K562 (cell line): ENCODE measurements around the gene RIPOR1. TPM values are rescaled to one million over a fixed set of nuclear protein-coding genes. Genes with fewer than 3 reads are reported as not detected.

Experiments
- ARID2 ChIP-seq: fragments of 450-650 bp; IDR thresholded peaks from 2 replicates; pipeline ENCODE4 v1.6.1; 2017; ENCODE audit warnings: antibody characterized with exemption, mild to moderate bottlenecking
- ARID3A ChIP-seq: IDR thresholded peaks from 2 replicates; pipeline ENCODE4 v1.6.1; 2012; ENCODE audit warnings: low read depth, low read length, improper control_type of control experiment, borderline replicate concordance
- CHD7 ChIP-seq: fragments of 200-600 bp; sonication (generic); IDR thresholded peaks from one replicate; pipeline ENCODE4 v1.6.1; 2012; ENCODE audit warnings: mild to moderate bottlenecking, low read depth, low read length, inconsistent platforms
- FOXJ2 ChIP-seq: fragments of 200-800 bp; sonication (Bioruptor generic); IDR thresholded peaks from 2 replicates; pipeline ENCODE4 v1.6.1; 2016; ENCODE audit warnings: missing genetic modification characterization, missing compliant biosample characterization
- GTF2F1 ChIP-seq: IDR thresholded peaks from 2 replicates; pipeline ENCODE4 v1.6.1; 2011; ENCODE audit warnings: low read depth, low read length, improper control_type of control experiment
- HCFC1 ChIP-seq: IDR thresholded peaks from 2 replicates; pipeline ENCODE4 v1.6.1; 2012; ENCODE audit warnings: low read depth, low read length, improper control_type of control experiment
- JUN ChIP-seq, 2 experiments: sonication (generic) in 1 of 2; formaldehyde crosslinking in 1 of 2; IDR thresholded peaks; 2 replicates each; pipeline versions ENCODE4 v1.6.1 to v1.8.0; 2012 to 2022; ENCODE audit warnings: borderline replicate concordance in 2 of 2, mild to moderate bottlenecking in 2 of 2, improper control_type of control experiment in 1 of 2, low read depth in 1 of 2, low read length in 1 of 2, missing genetic modification reagents in 1 of 2
- KLF1 ChIP-seq: fragments of 450-650 bp; IDR thresholded peaks from 2 replicates; pipeline ENCODE4 v1.6.1; 2016; ENCODE audit warnings: missing genetic modification characterization, missing compliant biosample characterization
- PHF20 ChIP-seq: fragments of 450-650 bp; IDR thresholded peaks from 2 replicates; pipeline ENCODE4 v1.6.1; 2018; ENCODE audit not compliant: partially characterized antibody
- SMAD1 ChIP-seq: fragments of 150-350 bp; IDR thresholded peaks from 2 replicates; pipeline ENCODE4 v1.6.1; 2014; ENCODE audit warnings: low read length, low read depth; ENCODE audit not compliant: partially characterized antibody
- ZNF212 ChIP-seq: fragments of 450-650 bp; formaldehyde crosslinking; IDR thresholded peaks from 2 replicates; pipeline ENCODE4 v1.4.0; 2020; ENCODE audit warnings: mild to moderate bottlenecking
- ZNF395 ChIP-seq: fragments of 200-800 bp; sonication (Bioruptor generic); IDR thresholded peaks from 2 replicates; pipeline ENCODE4 v1.6.1; 2017; ENCODE audit warnings: missing genetic modification characterization, missing compliant biosample characterization
- polyA plus RNA-seq, 8 experiments: library from polyadenylated mRNA; depleted of rRNA in 4 of 8; stranded (reverse) in 5 of 8; unstranded in 3 of 8; fragments of >200 nt; fragmentation: Nextera tagmentation in 2 of 8; fragmentation: Illumina TruSeq in 1 of 8; extraction: Ambion mirVana in 2 of 8; extraction: Trizol in 1 of 8; gene quantifications; 2 replicates each; pipeline versions ENCODE4 v1.2.1 to v1.2.3, GENCODE V29; 2011 to 2014; ENCODE audit warnings: inconsistent platforms in 1 of 8, missing spikeins in 1 of 8
- total RNA-seq, 7 experiments: library from RNA; depleted of rRNA in 6 of 7; stranded (reverse); fragments of >200 nt in 6 of 7; fragmentation: Illumina TruSeq in 2 of 7; extraction: Trizol in 2 of 7; gene quantifications; 2 replicates each; pipeline versions ENCODE4 v1.2.1 to v1.2.3, GENCODE V29; 2011 to 2021; ENCODE audit warnings: low replicate concordance in 1 of 7

RIPOR1 gene
- total and polyA plus RNA-seq, 9 of the 15 experiments (the other 6 are each of a cell fraction or from before 2014, with no cell fraction given): 0.36 to 31.1 (median 3.0) TPM

- peak; percentile 84; the same call in 1 of the 2 replicates for TF ChIP-seq JUN (IDR thresholded peaks at IDR 0.05; ENCODE audit: borderline replicate concordance, low read depth, low read length)
- TF ChIP-seq JUN (CRISPR knock-in tag; IDR thresholded peaks at IDR 0.05; ENCODE audit: borderline replicate concordance): 0 out of 2 replicates have a peak, but pooled peaks have one; percentile 41
- peak; percentile 91 for TF ChIP-seq PHF20
- TF ChIP-seq ZNF395 (CRISPR knock-in tag): peak; percentile 93
- TF ChIP-seq ZNF212 (CRISPR knock-in tag): no peak
- no peak for TF ChIP-seq ARID3A
- peak; percentile 77 for TF ChIP-seq HCFC1
- no peak for TF ChIP-seq ARID2
- peak; percentile 89 for TF ChIP-seq FOXJ2 (tag)
- TF ChIP-seq SMAD1: peak; percentile 39
- no peak; the same call in 1 of the 2 replicates for TF ChIP-seq KLF1 (tag)
- no peak for TF ChIP-seq CHD7
- TF ChIP-seq GTF2F1: no peak
Measured at GRCh38 chr16:67480833-67481560, 47.6 kb upstream of the RIPOR1 start, which contains the start of gene ATP6V0D1 (continued).
